Lower lobe of right lung (tissue), 2 donors: ENCODE data around the gene CNNM2. TPM values are rescaled to one million over a fixed set of nuclear protein-coding genes. Genes with fewer than 3 reads are reported as not detected.

Source experiments
- ATAC-seq, 2 donors: fragments of 200-7000 bp; cut with Tn5 transposase; one replicate each; pipeline ENCODE4 v1.9.1; 2020 to 2022; ENCODE audit warnings: mild to moderate bottlenecking in 2 of 2, moderate library complexity in 2 of 2
- DNase-seq: peaks from one replicate; pipeline ENCODE4 v3.0.0-alpha.2; 2020
- H3K27ac ChIP-seq: fragments of 200-600 bp; one replicate; pipeline ENCODE4 v1.8.0; 2022
- H3K27me3 ChIP-seq: fragments of 200-600 bp; one replicate; pipeline ENCODE4 v1.8.0; 2022; ENCODE audit warnings: low read depth
- H3K36me3 ChIP-seq: fragments of 200-600 bp; one replicate; pipeline ENCODE4 v1.8.0; 2022; ENCODE audit warnings: mild to moderate bottlenecking
- H3K4me1 ChIP-seq: fragments of 200-600 bp; one replicate; pipeline ENCODE4 v1.8.0; 2022
- H3K4me3 ChIP-seq: fragments of 200-600 bp; one replicate; pipeline ENCODE4 v1.8.0; 2022; ENCODE audit warnings: mild to moderate bottlenecking
- H3K9me3 ChIP-seq: fragments of 200-600 bp; one replicate; pipeline ENCODE4 v1.8.0; 2022
- intact Hi-C: fragments of 100-400 bp; cut with DNase I; formaldehyde crosslinking; loops from one replicate; pipeline ENCODE4 v1.11.0; 2022
- total RNA-seq: library from RNA; stranded (reverse); fragmentation: NEBNext Ultra II Directional; extraction: Animal tissue kit (Norgen Biotek cat#: 25700); gene quantifications from one replicate; pipeline ENCODE4 v1.2.1, GENCODE V29; 2021
- TF ChIP-seq, protein P1 (sequence below): fragments of 200-600 bp; IDR thresholded peaks from one replicate; pipeline ENCODE4 v1.8.0; 2022; ENCODE audit warnings: antibody characterized with exemption, mild to moderate bottlenecking
- donor health status: DM: no; HTN: yes; CAD: no; lungs with severe emphysema.

The CNNM2 gene
- total RNA-seq, 1 donor from 2014 or later, result 12.1 TPM

DNA sequence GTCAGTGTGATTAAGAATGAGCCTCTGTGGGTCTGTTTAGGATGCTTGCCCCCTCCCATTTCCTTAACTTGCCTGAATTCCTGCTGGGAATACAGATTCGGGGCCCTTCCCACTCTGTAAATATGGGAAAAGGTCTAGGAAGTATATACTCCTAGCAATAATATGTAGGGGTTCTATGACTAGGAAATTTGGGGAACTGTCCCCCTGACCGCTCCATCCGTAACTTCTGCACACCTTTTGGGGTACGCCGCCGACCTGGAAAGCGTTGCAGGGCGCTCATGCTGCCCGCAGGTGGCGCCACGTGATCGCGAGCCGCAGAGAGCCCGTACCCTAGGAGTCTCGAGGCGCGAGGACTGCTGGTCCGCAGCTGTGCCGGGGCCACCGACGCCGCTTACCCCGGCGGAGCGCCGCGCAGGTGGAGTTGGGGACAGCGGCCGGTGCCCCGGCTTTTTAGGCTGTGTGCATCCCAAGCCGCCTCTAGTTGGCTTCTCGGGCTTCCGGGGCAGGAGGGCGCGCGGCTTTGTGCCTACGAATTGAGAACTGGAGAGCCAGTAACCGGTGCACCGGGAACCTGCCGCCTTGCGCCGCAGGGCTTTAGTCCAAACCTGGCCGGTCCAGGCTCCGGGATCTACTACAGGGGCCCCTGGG, 656 bp upstream of the CNNM2 start:
- H3K4me1 ChIP-seq, result peaks cover 38% of the 10 kb centered on the region
- DNase-seq, result peak; percentile 90
- TF ChIP-seq, protein P1, sequence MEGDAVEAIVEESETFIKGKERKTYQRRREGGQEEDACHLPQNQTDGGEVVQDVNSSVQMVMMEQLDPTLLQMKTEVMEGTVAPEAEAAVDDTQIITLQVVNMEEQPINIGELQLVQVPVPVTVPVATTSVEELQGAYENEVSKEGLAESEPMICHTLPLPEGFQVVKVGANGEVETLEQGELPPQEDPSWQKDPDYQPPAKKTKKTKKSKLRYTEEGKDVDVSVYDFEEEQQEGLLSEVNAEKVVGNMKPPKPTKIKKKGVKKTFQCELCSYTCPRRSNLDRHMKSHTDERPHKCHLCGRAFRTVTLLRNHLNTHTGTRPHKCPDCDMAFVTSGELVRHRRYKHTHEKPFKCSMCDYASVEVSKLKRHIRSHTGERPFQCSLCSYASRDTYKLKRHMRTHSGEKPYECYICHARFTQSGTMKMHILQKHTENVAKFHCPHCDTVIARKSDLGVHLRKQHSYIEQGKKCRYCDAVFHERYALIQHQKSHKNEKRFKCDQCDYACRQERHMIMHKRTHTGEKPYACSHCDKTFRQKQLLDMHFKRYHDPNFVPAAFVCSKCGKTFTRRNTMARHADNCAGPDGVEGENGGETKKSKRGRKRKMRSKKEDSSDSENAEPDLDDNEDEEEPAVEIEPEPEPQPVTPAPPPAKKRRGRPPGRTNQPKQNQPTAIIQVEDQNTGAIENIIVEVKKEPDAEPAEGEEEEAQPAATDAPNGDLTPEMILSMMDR, result peak; percentile 99

DNA sequence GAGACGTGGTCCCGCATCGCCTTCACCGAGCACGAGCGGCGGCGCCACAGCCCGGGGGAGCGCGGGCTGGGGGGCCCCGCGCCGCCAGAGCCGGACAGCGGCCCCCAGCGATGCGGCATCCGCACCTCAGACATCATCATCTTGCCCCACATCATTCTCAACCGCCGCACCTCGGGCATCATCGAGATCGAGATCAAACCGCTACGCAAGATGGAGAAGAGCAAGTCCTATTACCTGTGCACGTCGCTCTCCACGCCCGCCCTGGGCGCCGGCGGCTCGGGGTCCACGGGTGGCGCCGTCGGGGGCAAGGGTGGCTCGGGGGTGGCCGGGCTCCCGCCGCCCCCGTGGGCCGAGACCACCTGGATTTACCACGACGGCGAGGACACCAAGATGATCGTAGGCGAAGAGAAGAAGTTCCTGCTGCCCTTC, 737 bp downstream of the CNNM2 start:
- H3K36me3 ChIP-seq, result no peaks in the 10 kb centered on the region
- DNase-seq (no peak), ATAC-seq (no peak)
- intact Hi-C loops, result loop anchor here (10.0 kb wide), 1 partner anchor 326 kb away; the partner anchor contains the start of gene RPEL1
- peak overlapping the region; percentile 84 for H3K27ac ChIP-seq
- H3K27me3 ChIP-seq, result peaks cover 4% of the 10 kb centered on the region
- TF ChIP-seq, protein P1, result no peak
- H3K9me3 ChIP-seq, result no peaks in the 10 kb centered on the region
- H3K4me3 ChIP-seq, result peak overlapping the region; percentile 98
- H3K4me1 ChIP-seq, result peaks cover 52% of the 10 kb centered on the region

More for the DNA sequence above, 656 bp upstream of the CNNM2 start:
- H3K36me3 ChIP-seq, result no peaks in the 10 kb centered on the region
- ATAC-seq, result peak; percentile 86 to 89
- no peaks in the 10 kb centered on the region for H3K9me3 ChIP-seq
- H3K27me3 ChIP-seq, result peaks cover 4% of the 10 kb centered on the region
- intact Hi-C loops, result loop anchor here (10.0 kb wide), 1 partner anchor 327 kb away; the partner anchor contains the start of gene RPEL1
- peak overlapping the region; percentile 84 for H3K27ac ChIP-seq
- H3K4me3 ChIP-seq, result peak overlapping the region; percentile 98

DNA sequence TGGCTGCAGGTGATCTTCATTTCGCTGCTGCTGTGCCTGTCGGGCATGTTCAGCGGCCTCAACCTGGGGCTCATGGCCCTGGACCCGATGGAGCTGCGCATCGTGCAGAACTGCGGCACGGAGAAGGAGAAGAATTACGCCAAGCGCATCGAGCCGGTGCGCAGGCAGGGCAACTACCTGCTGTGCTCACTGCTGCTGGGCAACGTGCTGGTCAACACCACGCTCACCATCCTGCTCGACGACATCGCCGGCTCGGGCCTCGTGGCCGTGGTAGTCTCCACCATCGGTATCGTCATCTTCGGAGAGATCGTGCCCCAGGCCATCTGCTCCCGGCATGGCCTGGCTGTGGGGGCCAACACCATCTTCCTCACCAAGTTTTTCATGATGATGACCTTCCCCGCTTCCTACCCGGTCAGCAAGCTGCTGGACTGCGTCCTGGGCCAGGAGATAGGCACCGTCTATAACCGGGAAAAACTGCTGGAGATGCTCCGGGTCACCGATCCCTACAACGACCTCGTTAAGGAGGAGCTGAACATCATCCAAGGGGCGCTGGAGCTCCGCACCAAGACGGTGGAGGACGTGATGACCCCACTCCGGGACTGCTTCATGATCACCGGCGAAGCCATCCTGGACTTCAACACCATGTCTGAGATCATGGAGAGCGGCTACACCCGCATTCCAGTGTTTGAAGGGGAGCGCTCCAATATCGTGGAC, 1.3 kb downstream of the CNNM2 start:
- H3K27me3 ChIP-seq, result no peaks in the 10 kb centered on the region
- ATAC-seq (no peak), DNase-seq (peak; percentile 60)
- no peaks in the 10 kb centered on the region for H3K9me3 ChIP-seq
- H3K4me3 ChIP-seq, result peak overlapping the region; percentile 98
- H3K36me3 ChIP-seq, result no peaks in the 10 kb centered on the region
- H3K4me1 ChIP-seq, result peaks cover 53% of the 10 kb centered on the region
- TF ChIP-seq, protein P1, result no peak
- intact Hi-C loops, result loop anchor here (10.0 kb wide), 1 partner anchor 325 kb away; the partner anchor contains the start of gene RPEL1
- H3K27ac ChIP-seq, result no peak overlapping the region

DNA sequence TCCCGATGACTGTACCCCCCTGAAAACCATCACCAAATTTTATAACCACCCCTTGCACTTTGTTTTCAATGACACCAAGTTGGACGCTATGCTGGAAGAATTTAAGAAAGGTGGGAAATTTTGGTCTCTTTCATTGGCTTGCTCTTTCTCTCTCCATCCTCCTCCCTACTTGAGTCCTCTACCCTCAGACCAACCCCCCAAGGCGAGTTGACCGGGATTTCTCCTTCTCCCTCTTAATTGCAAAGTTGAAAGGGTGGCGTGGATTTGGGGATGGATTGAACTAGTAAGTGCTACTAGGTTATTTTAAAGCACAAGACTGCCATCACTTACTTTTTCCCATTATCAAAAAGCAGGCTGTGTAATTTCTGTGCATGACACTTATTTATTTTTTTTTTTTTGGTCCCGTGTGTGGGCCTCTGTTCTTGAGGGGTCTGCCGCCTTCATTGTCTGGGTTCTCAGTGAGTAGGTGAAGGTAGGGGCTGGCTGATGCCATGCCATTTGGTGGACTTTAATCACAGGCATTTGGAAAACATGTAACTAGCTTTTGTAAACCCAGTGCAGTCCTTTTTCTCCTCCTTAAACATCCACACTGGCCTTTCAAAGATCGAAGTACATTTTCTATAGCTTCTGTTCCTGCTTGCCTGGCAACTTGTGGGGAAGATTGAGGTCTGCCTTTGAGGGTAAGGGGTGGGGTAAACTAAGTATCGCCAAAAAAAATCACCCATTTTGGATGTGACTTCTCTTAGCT, 2.1 kb downstream of the CNNM2 start:
- H3K9me3 ChIP-seq, result no peaks in the 10 kb centered on the region
- no peak for DNase-seq

DNA sequence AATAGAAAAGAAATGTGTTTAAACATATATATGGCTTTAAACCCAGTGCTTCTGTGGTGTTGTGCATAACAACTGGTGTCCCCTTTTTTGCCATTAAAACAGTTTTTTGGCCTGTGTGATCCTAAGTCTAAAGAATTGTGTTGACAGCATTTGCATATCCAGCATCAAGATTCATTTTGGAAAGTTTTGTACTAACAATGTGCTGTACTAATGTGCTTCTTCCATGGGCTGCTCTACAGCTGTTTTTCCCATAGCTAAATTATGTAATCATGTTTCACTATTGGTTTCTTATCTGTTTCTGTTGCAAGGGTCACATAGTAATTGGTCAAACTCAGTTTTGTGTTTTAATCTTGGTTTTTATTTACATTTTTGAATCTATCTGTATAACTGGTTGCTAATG, 5.5 kb downstream of the CNNM2 start:
- Histone ChIP-seq H3K9me3 (no peaks in the 10 kb centered on the region), H3K4me1 (peaks cover 43% of the 10 kb centered on the region), H3K27me3 (no peaks in the 10 kb centered on the region), H3K36me3 (peaks cover 10% of the 10 kb centered on the region), H3K4me3 (no peak overlapping the region), H3K27ac (no peak overlapping the region)
- ATAC-seq (no peak), DNase-seq (no peak)
- intact Hi-C loops, result no loop called here
- TF ChIP-seq, protein P1, result no peak

More for the DNA sequence above, 2.1 kb downstream of the CNNM2 start:
- H3K27me3 ChIP-seq, result no peaks in the 10 kb centered on the region
- no peak overlapping the region for H3K27ac ChIP-seq
- TF ChIP-seq, protein P1, result no peak
- no peaks in the 10 kb centered on the region for H3K36me3 ChIP-seq
- peaks cover 53% of the 10 kb centered on the region for H3K4me1 ChIP-seq
- no peak for ATAC-seq
- intact Hi-C loops, result loop anchor here (10.0 kb wide), 1 partner anchor 325 kb away; the partner anchor contains the start of gene RPEL1
- H3K4me3 ChIP-seq, result peak overlapping the region; percentile 98
